Effector memory CD4-positive, alpha-beta T cell (primary cell): Measurements from ENCODE around the gene TTC1.

ENCODE experiments used
- DNase-seq, 3 donors: peaks; one replicate each; pipeline ENCODE4 v3.0.0-alpha.2; 2020
- H3K27ac ChIP-seq: 2 replicates; pipeline ENCODE4 v1.7.0; 2013; ENCODE audit warnings: mild to moderate bottlenecking, low read length, moderate library complexity; ENCODE audit not compliant: insufficient read depth, poor library complexity, severe bottlenecking
- H3K27me3 ChIP-seq: replicated peaks from 2 replicates; pipeline ENCODE4 v1.7.0; 2013; ENCODE audit warnings: mild to moderate bottlenecking, low read length; ENCODE audit not compliant: insufficient read depth, control insufficient read depth, poor library complexity, severe bottlenecking
- H3K36me3 ChIP-seq: 2 replicates; pipeline ENCODE4 v1.7.0; 2013; ENCODE audit warnings: mild to moderate bottlenecking, low read length, moderate library complexity; ENCODE audit not compliant: control insufficient read depth, insufficient read depth
- H3K4me1 ChIP-seq: 2 replicates; pipeline ENCODE4 v1.7.0; 2013; ENCODE audit warnings: low read length, mild to moderate bottlenecking; ENCODE audit not compliant: control insufficient read depth, insufficient read depth, poor library complexity, severe bottlenecking
- H3K4me3 ChIP-seq: 2 replicates; pipeline ENCODE4 v1.7.0; 2013; ENCODE audit warnings: low read length, low read depth, mild to moderate bottlenecking; ENCODE audit not compliant: insufficient read depth, poor library complexity, severe bottlenecking
- H3K9me3 ChIP-seq: 2 replicates; pipeline ENCODE4 v1.7.0; 2013; ENCODE audit warnings: mild to moderate bottlenecking, low read length, moderate library complexity; ENCODE audit not compliant: control insufficient read depth

Gene TTC1

GRCh38 chr5:160076997-160077396, 68.1 kb downstream of the TTC1 start:
- DNase-seq = no peak
- Histone ChIP-seq H3K27ac (no peak overlapping the region), H3K4me1 (no peaks in the 10 kb centered on the region), H3K9me3 (no peaks in the 10 kb centered on the region), H3K27me3 (no peaks in the 10 kb centered on the region), H3K36me3 (no peaks in the 10 kb centered on the region), H3K4me3 (no peak overlapping the region)

GRCh38 chr5:160079753-160080152, 70.8 kb downstream of the TTC1 start:
- H3K27me3 ChIP-seq = no peaks in the 10 kb centered on the region
- DNase-seq = no peak
- H3K4me3 ChIP-seq = no peak overlapping the region
- no peaks in the 10 kb centered on the region for H3K9me3 ChIP-seq
- no peaks in the 10 kb centered on the region for H3K4me1 ChIP-seq
- H3K36me3 ChIP-seq = no peaks in the 10 kb centered on the region
- H3K27ac ChIP-seq = no peak overlapping the region

DNA sequence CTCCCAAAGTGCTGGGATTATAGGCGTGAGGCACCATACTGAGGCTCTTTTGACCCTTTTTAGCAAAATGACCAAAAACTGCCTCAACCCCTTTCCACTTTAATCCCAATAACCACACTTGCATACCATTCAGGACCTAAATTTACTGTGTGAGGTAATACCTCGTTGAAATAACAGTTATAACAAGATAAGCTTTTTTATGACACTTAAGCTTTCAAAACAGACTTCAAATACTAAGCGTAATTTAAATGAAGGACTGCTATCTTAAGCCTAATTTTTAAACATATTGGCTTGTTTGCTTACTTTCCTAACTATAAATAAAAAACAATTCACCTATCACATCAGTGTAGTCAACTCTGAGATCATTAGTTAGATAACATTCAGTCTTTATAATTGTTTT, 72.6 kb downstream of the TTC1 start:
- Histone ChIP-seq H3K4me1 (no peaks in the 10 kb centered on the region), H3K27ac (no peak overlapping the region)
- no peak for DNase-seq

DNA sequence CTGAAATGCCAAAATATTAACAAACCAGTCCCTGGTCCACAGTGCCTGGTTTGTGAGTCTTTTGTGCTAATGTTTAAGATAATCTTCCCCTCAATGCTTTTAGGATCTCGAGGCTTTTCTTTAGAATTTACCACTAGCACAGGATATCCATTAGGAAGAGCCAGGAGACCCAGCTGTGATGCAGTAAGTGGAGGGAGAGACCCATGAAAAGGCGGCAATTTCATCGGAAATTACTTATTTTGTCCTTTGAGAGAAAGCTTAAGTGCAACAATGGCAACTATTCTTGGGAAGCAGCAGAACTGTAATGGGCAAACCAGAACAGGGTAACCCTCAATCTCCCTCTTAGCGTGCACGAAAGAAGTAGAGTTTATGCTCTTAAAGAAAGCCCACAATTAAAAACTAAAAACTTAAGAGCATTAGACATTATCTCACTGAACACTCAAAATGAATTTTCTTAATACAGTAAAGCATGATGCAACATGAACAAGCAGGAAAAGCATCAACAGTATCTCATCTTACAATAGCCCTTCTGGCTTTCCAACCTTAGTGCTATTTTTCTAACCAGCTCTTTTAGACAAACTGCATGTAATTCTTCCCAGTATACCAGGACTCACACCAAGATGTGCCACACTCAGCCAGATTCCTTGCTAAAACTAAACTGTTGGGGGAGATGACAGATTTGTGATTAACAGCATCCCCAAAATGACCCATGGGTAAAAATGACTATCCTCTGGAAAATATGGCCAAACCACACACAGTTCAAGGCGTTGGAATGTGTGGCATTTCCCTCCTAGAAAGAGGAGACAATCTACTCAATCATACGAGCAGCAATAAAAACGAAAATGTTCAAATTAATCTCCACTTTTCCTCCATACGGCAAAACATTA, 73.9 kb downstream of the TTC1 start:
- Histone ChIP-seq H3K27me3 (no peaks in the 10 kb centered on the region), H3K36me3 (no peaks in the 10 kb centered on the region), H3K9me3 (no peaks in the 10 kb centered on the region), H3K27ac (no peak overlapping the region), H3K4me3 (no peak overlapping the region), H3K4me1 (no peaks in the 10 kb centered on the region)
- DNase-seq = no peak

More for the DNA sequence above, 72.6 kb downstream of the TTC1 start:
- no peak overlapping the region for H3K4me3 ChIP-seq
- H3K36me3 ChIP-seq = no peaks in the 10 kb centered on the region
- H3K9me3 ChIP-seq = no peaks in the 10 kb centered on the region
- H3K27me3 ChIP-seq = no peaks in the 10 kb centered on the region

GRCh38 chr5:160083501-160083900, 74.6 kb downstream of the TTC1 start:
- H3K27ac ChIP-seq = no peak overlapping the region
- H3K9me3 ChIP-seq = no peaks in the 10 kb centered on the region

DNA sequence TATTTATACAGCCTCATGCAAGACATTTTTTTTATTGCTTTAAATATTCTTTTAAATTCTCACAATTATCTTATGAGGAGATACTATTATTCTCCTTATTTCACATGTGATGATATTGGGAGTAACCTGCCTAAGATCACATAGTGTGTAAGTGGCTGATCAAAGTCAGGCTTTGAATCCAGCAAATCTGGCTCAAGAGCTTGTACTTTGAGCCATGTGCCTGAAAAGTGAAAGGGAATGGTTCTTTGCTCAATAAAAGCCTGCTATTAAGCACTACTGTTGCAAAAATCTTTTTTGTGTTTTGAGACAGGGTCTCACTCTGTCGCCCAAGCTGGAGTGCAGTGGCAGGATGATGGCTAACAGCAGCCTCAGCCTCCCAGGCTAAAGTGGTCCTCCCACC, 75.2 kb downstream of the TTC1 start:
- Histone ChIP-seq H3K36me3 (no peaks in the 10 kb centered on the region), H3K9me3 (no peaks in the 10 kb centered on the region), H3K27me3 (no peaks in the 10 kb centered on the region), H3K27ac (no peak overlapping the region), H3K4me3 (no peak overlapping the region), H3K4me1 (no peaks in the 10 kb centered on the region)
- no peak for DNase-seq

More at GRCh38 chr5:160083501-160083900, 74.6 kb downstream of the TTC1 start:
- Histone ChIP-seq H3K36me3 (no peaks in the 10 kb centered on the region), H3K4me1 (no peaks in the 10 kb centered on the region), H3K27me3 (no peaks in the 10 kb centered on the region), H3K4me3 (no peak overlapping the region)
- DNase-seq = no peak

DNA sequence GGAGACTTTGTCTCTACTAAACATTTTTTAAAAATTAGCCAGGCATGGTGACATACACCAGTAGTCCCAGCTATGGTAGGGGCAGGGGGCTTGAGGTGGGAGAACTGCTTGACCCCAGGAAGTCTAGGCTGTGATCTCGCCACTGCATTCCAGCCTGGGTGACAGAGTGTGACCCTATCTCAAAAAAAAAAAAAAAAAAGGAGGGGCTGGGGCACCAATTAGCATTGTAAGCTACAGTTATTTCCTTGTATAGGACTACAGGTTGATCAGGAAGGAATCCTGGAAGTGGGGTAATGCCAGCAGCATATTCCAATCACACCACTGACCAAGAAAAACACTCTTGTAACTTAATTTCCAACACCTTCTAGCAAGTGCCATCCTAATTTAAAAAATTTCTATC, 78.3 kb downstream of the TTC1 start:
- no peak for DNase-seq
- no peak overlapping the region for H3K4me3 ChIP-seq
- peaks cover 2% of the 10 kb centered on the region for H3K36me3 ChIP-seq
- no peaks in the 10 kb centered on the region for H3K9me3 ChIP-seq
- H3K27ac ChIP-seq = no peak overlapping the region
- no peaks in the 10 kb centered on the region for H3K27me3 ChIP-seq
- no peaks in the 10 kb centered on the region for H3K4me1 ChIP-seq

DNA sequence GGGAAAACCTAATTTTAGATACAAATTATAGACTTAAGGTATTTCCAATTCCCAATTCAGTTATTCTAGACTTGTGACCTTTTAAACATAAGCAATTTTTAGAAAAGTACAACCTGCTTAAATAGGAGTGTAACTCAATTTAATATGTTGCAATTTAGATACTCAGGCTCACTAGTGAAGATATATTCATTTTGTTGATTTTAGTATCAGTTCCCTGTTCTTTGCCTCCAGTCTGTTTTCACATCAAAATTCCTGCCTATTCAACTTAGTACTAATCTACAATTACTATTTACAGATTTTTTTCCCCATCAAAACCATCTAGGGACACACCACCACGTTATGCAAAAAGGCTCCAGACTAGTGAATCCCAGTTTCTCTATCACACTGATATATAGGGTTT, 79.9 kb downstream of the TTC1 start:
- Histone ChIP-seq H3K27ac (no peak overlapping the region), H3K36me3 (peaks cover 17% of the 10 kb centered on the region), H3K4me1 (no peaks in the 10 kb centered on the region), H3K9me3 (no peaks in the 10 kb centered on the region), H3K27me3 (no peaks in the 10 kb centered on the region), H3K4me3 (no peak overlapping the region)
- no peak for DNase-seq

DNA sequence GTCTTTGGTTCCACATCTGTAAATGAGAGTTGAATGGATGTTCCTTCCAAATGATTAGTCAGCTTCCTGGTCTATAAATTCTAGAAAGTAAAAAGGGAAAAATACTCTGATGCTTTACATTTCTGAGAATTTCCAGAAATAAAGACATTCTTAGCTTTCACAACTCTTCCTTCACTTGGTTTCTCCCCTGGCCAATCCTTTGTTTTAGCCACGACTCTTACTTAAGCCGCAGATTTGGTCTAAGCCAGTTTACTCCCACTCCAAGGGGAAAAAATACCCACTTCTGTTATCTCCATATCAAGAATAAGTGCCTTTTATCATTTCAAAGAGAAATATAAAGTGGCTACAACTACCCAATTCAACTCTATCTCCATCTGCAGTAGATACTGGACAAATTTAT, 80.6 kb downstream of the TTC1 start:
- H3K4me3 ChIP-seq = no peak overlapping the region
- H3K4me1 ChIP-seq = no peaks in the 10 kb centered on the region
- no peaks in the 10 kb centered on the region for H3K9me3 ChIP-seq
- DNase-seq = no peak
- H3K36me3 ChIP-seq = peaks cover 24% of the 10 kb centered on the region
- no peak overlapping the region for H3K27ac ChIP-seq
- no peaks in the 10 kb centered on the region for H3K27me3 ChIP-seq

- no peak overlapping the region for H3K27ac ChIP-seq
- H3K4me3 ChIP-seq = no peak overlapping the region
These were observed 81.1 kb downstream of the TTC1 start for GRCh38 chr5:160090059-160090458.

More at GRCh38 chr5:160090059-160090458, 81.1 kb downstream of the TTC1 start:
- Histone ChIP-seq H3K27me3 (no peaks in the 10 kb centered on the region), H3K4me1 (no peaks in the 10 kb centered on the region), H3K9me3 (no peaks in the 10 kb centered on the region), H3K36me3 (peaks cover 25% of the 10 kb centered on the region)
- no peak for DNase-seq
